Kidney (tissue), 14 donors: ENCODE results near the gene HOXA13. TPM values are rescaled to one million over a fixed set of nuclear protein-coding genes. Genes with fewer than 3 reads are reported as not detected.

Experiments
- DNase-seq, 5 donors: peaks; one replicate each; pipeline ENCODE4 v3.0.0-alpha.2; 2013 to 2020
- FAIRE-seq: peaks from 2 replicates; lab custom pipeline; 2012; peaks lifted over from hg19 to GRCh38; lab: Jason Lieb, UNC
- H3K27ac ChIP-seq, 2 donors: one replicate each; pipeline ENCODE4 v1.7.0; 2013; ENCODE audit warnings: low read depth in 2 of 2, low read length in 2 of 2, inconsistent platforms in 1 of 2
- H3K27me3 ChIP-seq: one replicate; pipeline ENCODE4 v1.7.1; 2013; ENCODE audit warnings: low read length, inconsistent platforms; ENCODE audit not compliant: control insufficient read depth, insufficient read depth
- H3K36me3 ChIP-seq, 3 donors: one replicate each; pipeline versions ENCODE4 v1.7.0 to v1.7.1; 2013; ENCODE audit warnings: low read length in 3 of 3, control low read depth in 1 of 3, inconsistent platforms in 1 of 3; ENCODE audit not compliant: insufficient read depth in 3 of 3, control insufficient read depth in 2 of 3
- H3K4me1 ChIP-seq, 3 donors: one replicate each; pipeline versions ENCODE4 v1.7.0 to v1.7.1; 2013; ENCODE audit warnings: low read length in 3 of 3, inconsistent platforms in 1 of 3, low read depth in 1 of 3; ENCODE audit not compliant: control insufficient read depth in 2 of 3, insufficient read depth in 2 of 3
- H3K4me3 ChIP-seq, 3 donors: one replicate each; pipeline versions ENCODE4 v1.7.0 to v1.8.1; 2013; ENCODE audit warnings: low read length in 3 of 3, control low read depth in 1 of 3, inconsistent platforms in 1 of 3
- H3K9ac ChIP-seq, 3 donors: one replicate each; pipeline versions ENCODE4 v1.7.0 to v1.7.1; 2013; ENCODE audit warnings: low read length in 3 of 3, control low read depth in 1 of 3, inconsistent platforms in 1 of 3
- H3K9me3 ChIP-seq, 3 donors: one replicate each; pipeline versions ENCODE4 v1.7.0 to v1.7.1; 2013; ENCODE audit warnings: low read length in 3 of 3, control low read depth in 1 of 3, inconsistent platforms in 1 of 3; ENCODE audit not compliant: control insufficient read depth in 2 of 3, insufficient read depth in 1 of 3
- CTCF ChIP-seq: IDR thresholded peaks from 3 replicates; pipeline ENCODE4 v1.5.1; 2012; ENCODE audit warnings: mild to moderate bottlenecking, moderate library complexity, borderline replicate concordance; ENCODE audit not compliant: insufficient read depth; ENCODE audit errors: extremely low read depth
- intact Hi-C: fragments of 100-400 bp; cut with DNase I; formaldehyde crosslinking; loops from one replicate; pipeline ENCODE4 v1.11.1; 2022
- polyA plus RNA-seq: library from polyadenylated mRNA; stranded (reverse); fragments of 350-450 nt; fragmentation: Illumina TruSeq; extraction: RNeasy Lipid Tissue Mini Kit (QIAGEN cat#74804); gene quantifications from one replicate; pipeline ENCODE4 v1.2.3, GENCODE V29; 2014; ENCODE audit warnings: low read depth, low replicate concordance; ENCODE audit not compliant: insufficient read depth
- total RNA-seq: library from RNA; stranded (reverse); fragmentation: NEBNext Ultra II Directional; extraction: Animal tissue kit (Norgen Biotek cat#: 25700); gene quantifications from one replicate; pipeline ENCODE4 v1.2.1, GENCODE V29; 2021
- donor health status: control.
- donor health status: control.
- donor health status: control.
- donor health status: control.
- donor health status: control.
- donor health status: DM: yes; HTN: yes; CAD: no.
- donor health status: Normal renal cell carcinoma (clear cell type).

Gene HOXA13
- total and polyA plus RNA-seq, 2 donors from 2014 or later, result 0.17 to 0.44 TPM

- H3K27ac ChIP-seq, result peak overlapping the region; percentile 96 to 98
- no peak for FAIRE-seq
- H3K36me3 ChIP-seq, result peaks cover 0 to 9% (median 5%) of the 10 kb centered on the region in 3 donors
- peak overlapping the region; percentile 23 to 86 (median 77) for H3K4me3 ChIP-seq
- TF ChIP-seq CTCF, result peak; percentile 99
- H3K9me3 ChIP-seq, result no peaks in the 10 kb centered on the region
- peak overlapping the region; percentile 27 to 77 (median 69) for H3K9ac ChIP-seq
- H3K27me3 ChIP-seq, result no peaks in the 10 kb centered on the region
- intact Hi-C loops, result no loop called here
- DNase-seq, result peak; percentile 96 to 98 (median 97)
- peaks cover 0 to 6% (median 5%) of the 10 kb centered on the region in 3 donors for H3K4me1 ChIP-seq
Measured at GRCh38 chr7:27160546-27161213, 39.2 kb downstream of the HOXA13 start.

- Histone ChIP-seq H3K4me3 (peak overlapping the region; percentile 23 to 86 (median 77)), H3K36me3 (peaks cover 0 to 9% (median 5%) of the 10 kb centered on the region in 3 donors), H3K27me3 (no peaks in the 10 kb centered on the region), H3K9ac (peak overlapping the region; percentile 40 to 77 (median 69)), H3K27ac (peak overlapping the region; percentile 96 to 98), H3K4me1 (peaks cover 0 to 7% (median 5%) of the 10 kb centered on the region in 3 donors), H3K9me3 (no peaks in the 10 kb centered on the region)
- peak in 2 of 5 donors; percentile 70 to 82 for DNase-seq
- intact Hi-C loops, result no loop called here
- no peak for TF ChIP-seq CTCF
- no peak for FAIRE-seq
Measured at GRCh38 chr7:27160145-27160545, 39.7 kb downstream of the HOXA13 start.

DNA sequence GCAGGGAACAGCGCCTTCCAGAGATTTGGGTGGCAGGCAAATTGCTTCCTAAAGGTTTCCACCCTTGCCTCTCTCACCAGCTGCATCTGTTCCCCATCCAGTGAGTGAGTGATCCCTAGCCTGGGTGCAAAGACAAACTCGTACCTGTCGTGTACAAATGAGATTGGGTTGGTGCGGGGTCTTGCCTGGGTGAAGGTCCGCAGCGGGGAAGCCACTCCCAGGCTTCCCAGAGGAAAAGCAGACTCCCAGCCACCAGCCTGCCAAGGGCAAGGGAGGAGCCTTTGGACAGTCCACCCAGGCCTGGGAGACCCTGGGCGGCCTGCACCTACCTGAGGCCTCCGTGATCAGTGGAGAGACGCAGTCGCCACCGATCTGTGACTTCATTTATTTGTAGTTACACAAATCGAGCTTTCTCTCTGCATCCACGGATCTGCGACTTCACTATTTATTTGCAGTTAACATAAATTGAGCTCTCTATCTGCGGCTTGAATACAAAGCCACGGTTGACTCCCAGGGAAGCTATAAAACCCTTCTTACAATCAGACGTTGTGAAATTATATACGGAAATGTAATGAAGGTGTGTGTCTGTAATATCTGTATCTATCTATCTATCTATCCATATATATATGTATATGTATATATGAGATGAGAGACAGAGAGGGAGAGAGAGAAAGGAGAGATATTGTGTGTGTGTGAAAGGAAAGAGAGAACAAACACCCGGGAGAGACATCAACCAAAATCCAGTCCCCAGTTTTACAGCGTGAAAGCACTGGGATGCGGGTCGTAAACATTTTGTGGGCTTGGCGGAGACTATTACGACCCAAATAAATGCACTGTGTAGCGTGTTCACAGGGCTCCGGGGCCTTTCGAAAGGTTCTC, 40.4 kb downstream of the HOXA13 start:
- H3K9ac ChIP-seq, result peak overlapping the region; percentile 45 to 77 (median 76)
- TF ChIP-seq CTCF, result no peak
- intact Hi-C loops, result loop anchor here (10.0 kb wide), 1 partner anchor 785 kb away; no protein-coding TSS in a partner anchor
- no peak for FAIRE-seq
- H3K4me3 ChIP-seq, result peak overlapping the region; percentile 37 to 86 (median 77)
- H3K27me3 ChIP-seq, result no peaks in the 10 kb centered on the region
- peak in 3 of 5 donors; percentile 68 to 79 (median 76) for DNase-seq
- H3K9me3 ChIP-seq, result no peaks in the 10 kb centered on the region
- H3K36me3 ChIP-seq, result peaks cover 0 to 9% (median 5%) of the 10 kb centered on the region in 3 donors
- H3K27ac ChIP-seq, result peak overlapping the region; percentile 96 to 98
- peaks cover 0 to 7% (median 6%) of the 10 kb centered on the region in 3 donors for H3K4me1 ChIP-seq
